Measurements from ENCODE around the gene TRANK1.
A peak's percentile ranks its signal among the peaks of the same experiment; 100 is the strongest.
"Not testable (repeated sequence)": the region's sequence is repeated elsewhere in the genome, so short reads cannot be mapped to it uniquely, and the experiment has no call there.

TRANK1 gene

DNA sequence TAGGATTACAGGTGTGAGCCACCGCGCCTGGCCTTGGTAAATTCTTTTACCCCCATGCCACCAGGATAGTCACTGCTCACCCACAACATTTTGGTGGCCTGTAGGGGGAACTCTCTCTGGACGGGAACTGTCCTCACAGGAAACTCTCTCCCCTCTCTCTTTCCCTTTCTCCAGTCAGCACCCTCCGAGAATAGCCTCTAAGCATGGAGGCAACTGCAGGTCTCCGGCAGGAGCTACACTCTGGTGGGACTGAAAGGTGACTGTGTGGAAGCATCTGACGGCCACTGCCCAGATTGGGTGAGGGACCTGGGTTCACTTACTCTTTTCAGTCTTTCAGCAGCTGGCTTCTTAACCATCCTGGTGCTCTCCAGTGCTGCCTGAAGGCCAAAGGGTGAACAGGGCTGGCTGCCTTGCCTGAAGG lies 21.3 kb downstream of the TRANK1 start:
- DNase-seq: no peak

DNA sequence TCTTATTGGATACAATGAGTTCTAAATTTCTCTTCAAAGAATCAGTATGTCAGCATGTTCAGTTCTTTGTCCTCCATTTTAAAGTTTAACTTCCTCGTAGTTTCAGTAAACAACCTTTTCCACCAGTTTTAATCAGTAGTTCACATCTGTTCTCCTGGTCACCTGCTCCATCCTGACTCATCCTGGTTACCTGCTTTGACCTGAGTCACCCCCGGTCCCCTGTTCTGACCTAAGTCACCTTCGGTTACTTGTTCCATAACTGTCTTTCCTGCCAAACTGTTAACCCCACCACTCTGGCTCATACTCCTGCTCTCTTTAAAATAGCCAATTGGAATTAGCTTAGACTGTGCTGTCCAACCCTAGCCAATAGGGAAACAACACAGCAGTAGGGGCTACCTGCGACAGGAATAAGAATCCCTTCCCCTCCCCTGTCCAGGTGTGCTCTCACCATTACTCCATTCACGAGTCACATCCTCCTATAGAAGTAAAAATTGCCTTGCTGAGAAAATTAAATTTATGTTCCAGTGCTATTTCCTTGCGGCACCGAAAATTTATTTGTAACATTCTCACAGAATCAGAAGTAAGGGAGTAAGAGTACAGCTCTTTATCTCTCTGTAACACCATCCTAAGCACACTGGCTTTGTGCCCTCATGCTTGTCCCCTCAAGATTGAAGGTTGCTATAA lies 23.8 kb downstream of the TRANK1 start:
- DNase-seq: no peak

DNA sequence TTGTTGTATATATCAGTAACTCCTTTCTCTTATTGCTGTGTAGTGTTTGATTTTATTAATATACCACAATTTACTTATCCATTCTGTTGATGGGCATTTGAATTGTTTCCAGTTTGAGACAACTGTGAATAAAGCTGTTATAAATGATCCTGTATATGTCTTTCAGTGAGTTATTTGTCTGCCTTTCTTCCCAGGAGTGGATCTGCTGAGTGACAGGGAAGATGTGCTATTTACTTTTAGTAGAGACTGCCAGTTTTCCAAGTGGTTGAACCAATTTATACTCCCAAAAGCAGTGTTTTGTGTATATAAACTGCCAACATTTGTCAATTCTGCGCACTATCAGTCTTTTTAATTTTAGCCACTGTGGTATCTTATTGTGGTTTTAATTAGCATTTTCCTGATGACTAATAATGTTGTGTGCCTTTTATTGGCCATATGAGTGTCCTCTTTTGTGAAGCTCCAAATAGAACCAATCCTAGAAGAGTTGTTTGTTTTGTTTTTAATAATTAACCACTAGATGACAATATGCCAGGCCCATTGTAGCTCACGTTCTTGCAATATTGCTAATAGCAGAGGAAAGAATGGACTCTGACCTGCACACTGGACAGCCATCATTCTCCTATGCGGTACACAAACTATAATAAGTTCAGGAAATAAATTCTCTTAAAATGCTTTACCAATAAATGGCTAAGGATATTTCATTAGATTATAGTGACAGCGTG lies 25.3 kb downstream of the TRANK1 start:
- DNase-seq: no peak

GRCh38 chr3:36918050-36918449 lies 26.8 kb downstream of the TRANK1 start:
- DNase-seq: no peak

DNA sequence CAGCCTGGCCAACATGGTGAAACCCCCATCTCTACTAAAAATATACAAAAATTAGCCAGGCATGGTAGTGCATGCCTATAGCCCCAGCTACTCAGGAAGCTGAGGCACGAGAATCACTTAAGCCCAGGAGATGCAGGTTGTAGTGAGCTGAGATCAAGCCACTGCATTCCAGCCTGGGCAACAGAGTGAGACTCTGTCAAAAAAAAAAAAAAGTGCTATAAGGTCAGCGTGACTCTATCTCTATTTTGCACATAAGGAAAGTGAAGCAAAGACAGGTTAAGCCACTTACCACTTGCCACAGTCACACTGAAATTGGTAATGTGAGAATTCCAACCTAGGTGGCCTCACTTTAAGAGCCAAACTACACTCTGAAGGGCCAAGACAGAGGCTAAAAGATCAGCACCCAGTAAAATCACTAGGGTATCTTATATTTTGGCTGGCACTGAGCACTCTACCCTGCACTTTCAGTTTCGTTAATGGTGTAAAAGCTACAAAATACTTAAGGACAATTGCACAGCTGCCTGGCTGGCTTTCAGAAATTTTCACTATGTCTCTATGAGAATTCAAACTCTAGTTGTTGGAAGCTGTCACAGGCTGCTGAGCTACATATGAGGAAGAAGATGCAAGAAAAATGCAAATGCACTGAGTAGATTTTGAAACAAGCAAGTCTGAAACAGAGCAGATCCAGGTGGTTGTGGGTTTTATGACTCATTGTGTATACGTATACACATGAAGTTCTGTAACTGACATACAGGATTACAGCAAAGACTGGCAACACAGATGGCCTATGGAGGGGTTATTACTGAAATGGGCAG lies 32.7 kb downstream of the TRANK1 start:
- peak in 1 of 58 donors; percentile 12 for DNase-seq

DNA sequence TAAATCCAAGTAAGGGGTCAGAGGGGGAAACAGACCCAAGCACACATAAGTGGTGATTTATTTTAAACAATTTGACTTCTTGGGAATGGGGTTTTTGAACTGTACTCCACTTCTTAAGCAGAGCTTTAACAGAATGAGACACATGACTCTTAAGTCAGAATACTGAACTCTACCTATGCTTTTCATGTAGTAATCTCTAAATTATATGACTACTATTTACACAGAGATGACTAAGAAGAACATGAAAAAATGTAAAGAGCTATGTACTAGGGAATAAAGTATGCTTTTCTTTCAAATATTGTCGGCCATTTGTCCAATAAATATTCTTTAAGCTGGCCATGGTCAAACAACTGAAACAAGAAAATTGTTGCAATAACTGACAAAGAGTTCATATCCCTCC lies 35.2 kb downstream of the TRANK1 start:
- no peak for DNase-seq

DNA sequence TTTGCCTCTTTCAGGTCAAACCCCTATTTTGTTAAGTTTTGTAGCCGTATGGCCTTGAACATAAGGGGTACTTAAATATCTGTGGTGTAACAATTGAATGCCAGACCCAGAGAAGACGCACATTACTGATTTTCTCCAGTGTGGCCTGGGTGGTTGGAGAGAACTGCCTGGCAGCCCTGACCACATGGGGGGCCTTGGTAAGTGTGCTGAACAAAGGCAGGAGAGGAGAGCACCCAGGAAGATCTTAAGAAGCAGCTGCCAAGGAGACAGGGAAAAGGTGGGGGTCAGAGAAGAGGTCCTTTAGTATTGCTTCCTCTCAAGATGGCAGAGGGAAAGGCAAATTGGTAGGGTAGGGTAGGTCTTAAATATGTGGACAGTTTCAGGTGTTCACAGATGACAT lies 35.7 kb downstream of the TRANK1 start:
- DNase-seq: no peak

DNA sequence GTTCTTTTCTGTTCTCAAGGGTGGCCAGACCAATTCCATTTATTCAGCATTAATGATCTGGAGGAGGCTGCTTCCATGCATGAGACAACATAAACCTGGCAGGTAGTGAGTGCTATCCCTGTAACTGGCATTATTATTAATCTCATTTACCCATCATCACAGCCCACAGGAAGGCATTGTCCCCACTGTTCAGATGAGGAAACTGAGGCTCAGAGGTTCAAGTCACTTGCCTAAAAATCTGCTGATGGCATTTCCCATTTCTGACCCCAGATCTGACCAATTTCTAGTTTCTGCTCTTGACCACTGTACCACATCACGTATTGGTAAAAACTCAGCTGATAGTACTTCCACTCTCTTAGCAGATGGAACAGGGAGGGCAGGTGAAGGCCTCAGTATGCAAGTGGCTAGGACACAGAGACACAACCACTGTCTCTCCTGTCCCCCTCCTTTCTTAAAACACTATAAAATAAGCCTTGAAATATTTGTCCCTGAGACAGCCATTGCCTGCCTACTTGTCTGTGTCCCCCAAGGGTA lies 36.1 kb downstream of the TRANK1 start:
- DNase-seq: no peak

GRCh38 chr3:36907911-36908646 lies 36.8 kb downstream of the TRANK1 start:
- peak in 1 of 58 donors; percentile 14 for DNase-seq

GRCh38 chr3:36906504-36907149 lies 38.2 kb downstream of the TRANK1 start:
- no peak for DNase-seq

- DNase-seq: no peak
Measured at GRCh38 chr3:36905545-36905944, 39.3 kb downstream of the TRANK1 start.

GRCh38 chr3:36904641-36905040 lies 40.2 kb downstream of the TRANK1 start:
- DNase-seq: no peak

GRCh38 chr3:36904065-36904464 lies 40.8 kb downstream of the TRANK1 start:
- DNase-seq: not testable (repeated sequence)

DNA sequence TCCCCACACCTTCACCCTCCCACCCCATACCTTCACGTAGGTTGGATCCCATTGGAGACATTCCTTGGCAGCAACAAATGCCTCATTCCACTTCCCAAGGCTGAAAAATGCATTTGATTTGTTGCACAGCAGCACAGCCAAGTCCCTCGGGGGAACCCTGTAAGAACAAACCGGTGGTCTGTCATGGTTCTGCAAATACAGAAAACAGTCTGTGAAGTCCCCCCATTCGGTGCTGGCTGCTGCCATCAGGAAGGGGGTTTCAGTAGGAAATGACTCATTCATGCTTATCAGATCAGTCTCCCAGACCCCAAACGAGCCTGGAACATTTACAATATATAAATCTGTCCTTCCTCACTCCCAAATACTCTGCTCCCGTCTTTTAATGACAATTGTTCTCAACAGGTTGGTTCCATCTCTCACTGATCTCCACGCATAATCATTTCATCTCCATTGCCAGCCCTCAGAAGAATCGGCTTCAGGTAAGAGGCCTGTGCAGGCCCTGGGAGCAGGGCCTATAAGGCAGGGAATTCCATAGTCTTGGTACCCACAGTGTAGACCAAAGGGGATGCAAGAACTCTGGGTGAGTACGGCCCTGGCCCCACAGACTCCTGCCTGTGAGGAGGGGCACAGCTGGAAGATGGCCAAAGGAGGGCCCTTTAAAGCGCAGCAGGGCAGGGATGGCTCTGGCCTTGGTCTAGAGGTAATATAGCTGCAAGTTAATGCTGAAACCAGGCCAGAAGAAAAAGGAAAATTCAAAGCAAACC lies 41.6 kb downstream of the TRANK1 start:
- DNase-seq: no peak

GRCh38 chr3:36901588-36901987 lies 43.3 kb downstream of the TRANK1 start:
- DNase-seq: no peak

DNA sequence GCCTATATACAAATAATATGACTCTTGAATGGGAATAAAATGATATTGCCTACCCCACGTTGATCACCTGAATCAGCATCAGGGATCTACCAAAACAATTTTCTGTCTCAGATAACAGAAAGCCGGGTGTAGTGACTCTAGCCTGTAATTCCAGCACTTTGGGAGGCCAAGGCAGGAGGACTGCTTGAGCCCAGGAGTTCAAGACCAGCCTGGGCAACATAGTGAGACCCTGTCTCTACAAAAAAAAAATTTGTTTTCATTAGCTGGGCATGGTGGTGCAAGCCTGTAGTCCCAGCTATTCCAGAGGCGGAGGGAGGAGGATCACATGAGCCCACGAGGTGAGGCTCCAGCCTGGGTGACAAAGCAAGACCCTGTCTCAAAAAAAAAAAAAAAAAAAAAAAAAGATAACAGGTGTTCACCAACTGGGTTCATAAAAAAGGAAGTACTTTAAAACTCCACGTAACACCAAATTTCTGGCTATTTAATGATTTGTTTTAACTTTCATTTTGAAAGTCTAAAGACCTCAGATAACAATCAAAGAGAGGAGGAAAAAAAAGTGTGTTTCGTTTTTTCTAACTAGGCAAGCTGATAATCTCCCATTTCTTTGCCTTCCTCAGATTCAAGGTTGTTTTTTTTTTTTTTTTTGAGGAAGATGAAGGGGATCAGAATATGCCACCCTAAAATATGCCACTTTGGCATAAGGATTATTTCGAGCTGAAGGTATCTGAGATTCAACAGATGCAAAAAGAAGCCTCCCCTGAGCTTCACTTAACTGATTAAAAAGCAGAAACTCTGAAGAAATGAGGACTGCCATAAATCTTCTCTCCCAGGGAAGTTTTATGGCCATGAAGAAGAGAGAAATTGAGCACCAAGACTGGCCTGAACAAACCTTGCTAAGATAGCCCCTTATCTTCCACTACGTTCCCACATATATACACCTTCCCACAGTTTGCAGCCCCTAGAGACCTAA lies 44.1 kb downstream of the TRANK1 start:
- no peak for DNase-seq

DNA sequence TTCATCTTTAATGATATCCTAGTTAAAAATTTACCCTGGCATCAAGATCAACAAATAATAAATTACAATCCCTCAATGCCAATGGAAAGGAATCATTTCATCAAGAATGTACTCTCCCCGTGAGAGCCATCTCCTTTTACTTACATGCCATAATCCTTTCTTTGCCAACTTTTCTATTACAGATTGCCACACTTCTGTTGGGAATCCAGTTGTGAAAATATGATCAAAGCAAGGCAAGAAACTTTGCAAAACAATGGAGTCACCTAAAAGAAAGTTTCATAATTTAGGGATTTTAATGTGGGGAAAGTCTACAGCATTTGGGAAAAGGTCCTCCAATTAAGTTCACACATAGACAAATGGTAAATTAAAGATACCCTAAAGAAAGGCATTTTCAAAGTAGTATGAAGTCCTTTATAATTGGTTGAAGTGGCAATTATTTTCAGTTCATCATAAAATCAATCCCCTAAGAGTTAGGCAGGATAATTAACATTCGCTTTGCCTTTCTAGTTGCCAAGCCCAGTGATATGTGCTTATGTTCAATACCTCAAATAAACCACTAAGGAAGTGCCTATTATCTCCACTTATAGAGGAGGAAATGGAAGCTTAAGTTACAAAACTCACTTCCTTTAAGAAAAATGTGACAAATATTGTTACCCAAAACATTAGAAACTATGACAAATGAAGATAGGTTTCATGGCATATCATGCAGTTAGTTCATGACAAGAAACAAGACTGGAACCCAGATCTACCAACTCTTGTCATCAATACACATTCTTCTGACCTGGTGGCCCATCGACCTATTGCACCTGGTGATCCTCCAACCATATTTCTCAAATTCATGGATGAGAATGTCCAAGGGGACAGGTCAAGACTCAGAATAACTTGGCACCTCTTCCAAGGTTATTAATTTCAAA lies 49.1 kb downstream of the TRANK1 start:
- DNase-seq: no peak

- no peak for DNase-seq
Measured at GRCh38 chr3:36894914-36895313, 49.9 kb downstream of the TRANK1 start.

Measured in anterior cingulate cortex (tissue), 58 donors.